ENCODE data around the gene VPS13D.
A peak's percentile ranks its signal among the peaks of the same experiment; 100 is the strongest.

The VPS13D gene

GRCh38 chr1:12185918-12186678 is 43.7 kb upstream of the VPS13D start:
- no peaks in the 10 kb centered on the region for H3K9me3 ChIP-seq (ENCODE audit: control insufficient read depth in 1 of 2, low read length in 2 of 2)
- H3K4me3 ChIP-seq (ENCODE audit: low read depth in 1 of 2, low read length in 2 of 2), result peak overlapping the region; percentile 27 to 34
- H3K4me1 ChIP-seq (ENCODE audit: control insufficient read depth in 1 of 2, insufficient read depth in 2 of 2, low read length in 2 of 2), result peaks cover 49% of the 10 kb centered on the region in 2 donors
- H3K27ac ChIP-seq (ENCODE audit: low read depth, low read length), result peak overlapping the region; percentile 59
- H3K9ac ChIP-seq (ENCODE audit: low read depth in 1 of 2, low read length in 2 of 2), result peak overlapping the region; percentile 10 to 39
- H3K36me3 ChIP-seq (ENCODE audit: control insufficient read depth in 1 of 2, insufficient read depth in 2 of 2, low read length in 2 of 2), result peaks cover 4 to 14% of the 10 kb centered on the region in 2 donors
- no peaks in the 10 kb centered on the region for H3K27me3 ChIP-seq (ENCODE audit: control insufficient read depth in 1 of 2, insufficient read depth in 2 of 2, low read length in 2 of 2)

- H3K9ac ChIP-seq (ENCODE audit: low read depth in 1 of 2, low read length in 2 of 2), result no peak overlapping the region
- H3K27me3 ChIP-seq (ENCODE audit: control insufficient read depth in 1 of 2, insufficient read depth in 2 of 2, low read length in 2 of 2), result no peaks in the 10 kb centered on the region
- H3K4me3 ChIP-seq (ENCODE audit: low read depth in 1 of 2, low read length in 2 of 2), result no peak overlapping the region
- peaks cover 5 to 18% of the 10 kb centered on the region in 2 donors for H3K36me3 ChIP-seq (ENCODE audit: control insufficient read depth in 1 of 2, insufficient read depth in 2 of 2, low read length in 2 of 2)
- H3K4me1 ChIP-seq (ENCODE audit: control insufficient read depth in 1 of 2, insufficient read depth in 2 of 2, low read length in 2 of 2), result peaks cover 49% of the 10 kb centered on the region in 2 donors
- no peak overlapping the region for H3K27ac ChIP-seq (ENCODE audit: low read depth, low read length)
- H3K9me3 ChIP-seq (ENCODE audit: control insufficient read depth in 1 of 2, low read length in 2 of 2), result no peaks in the 10 kb centered on the region
These were observed 43.2 kb upstream of the VPS13D start for GRCh38 chr1:12186679-12186985.

- Histone ChIP-seq H3K9ac (ENCODE audit: low read depth in 1 of 2, low read length in 2 of 2) (no peak overlapping the region), H3K4me1 (ENCODE audit: control insufficient read depth in 1 of 2, insufficient read depth in 2 of 2, low read length in 2 of 2) (peaks cover 49% of the 10 kb centered on the region in 2 donors), H3K27ac (ENCODE audit: low read depth, low read length) (no peak overlapping the region), H3K4me3 (ENCODE audit: low read depth in 1 of 2, low read length in 2 of 2) (no peak overlapping the region), H3K9me3 (ENCODE audit: control insufficient read depth in 1 of 2, low read length in 2 of 2) (no peaks in the 10 kb centered on the region), H3K36me3 (ENCODE audit: control insufficient read depth in 1 of 2, insufficient read depth in 2 of 2, low read length in 2 of 2) (peaks cover 16 to 31% of the 10 kb centered on the region in 2 donors), H3K27me3 (ENCODE audit: control insufficient read depth in 1 of 2, insufficient read depth in 2 of 2, low read length in 2 of 2) (no peaks in the 10 kb centered on the region)
These were observed 41.7 kb upstream of the VPS13D start for GRCh38 chr1:12188115-12188514.

GRCh38 chr1:12188657-12189327 is 41.0 kb upstream of the VPS13D start:
- H3K4me1 ChIP-seq (ENCODE audit: control insufficient read depth in 1 of 2, insufficient read depth in 2 of 2, low read length in 2 of 2), result peaks cover 47 to 49% of the 10 kb centered on the region in 2 donors
- H3K36me3 ChIP-seq (ENCODE audit: control insufficient read depth in 1 of 2, insufficient read depth in 2 of 2, low read length in 2 of 2), result peaks cover 17 to 38% of the 10 kb centered on the region in 2 donors
- no peak overlapping the region for H3K27ac ChIP-seq (ENCODE audit: low read depth, low read length)
- H3K9ac ChIP-seq (ENCODE audit: low read depth in 1 of 2, low read length in 2 of 2), result no peak overlapping the region
- no peaks in the 10 kb centered on the region for H3K9me3 ChIP-seq (ENCODE audit: control insufficient read depth in 1 of 2, low read length in 2 of 2)
- no peaks in the 10 kb centered on the region for H3K27me3 ChIP-seq (ENCODE audit: control insufficient read depth in 1 of 2, insufficient read depth in 2 of 2, low read length in 2 of 2)
- H3K4me3 ChIP-seq (ENCODE audit: low read depth in 1 of 2, low read length in 2 of 2), result no peak overlapping the region

GRCh38 chr1:12189328-12189682 is 40.5 kb upstream of the VPS13D start:
- H3K9ac ChIP-seq (ENCODE audit: low read depth in 1 of 2, low read length in 2 of 2), result no peak overlapping the region
- H3K27me3 ChIP-seq (ENCODE audit: control insufficient read depth in 1 of 2, insufficient read depth in 2 of 2, low read length in 2 of 2), result no peaks in the 10 kb centered on the region
- no peak overlapping the region for H3K4me3 ChIP-seq (ENCODE audit: low read depth in 1 of 2, low read length in 2 of 2)
- peaks cover 22 to 43% of the 10 kb centered on the region in 2 donors for H3K36me3 ChIP-seq (ENCODE audit: control insufficient read depth in 1 of 2, insufficient read depth in 2 of 2, low read length in 2 of 2)
- H3K9me3 ChIP-seq (ENCODE audit: control insufficient read depth in 1 of 2, low read length in 2 of 2), result no peaks in the 10 kb centered on the region
- H3K4me1 ChIP-seq (ENCODE audit: control insufficient read depth in 1 of 2, insufficient read depth in 2 of 2, low read length in 2 of 2), result peaks cover 43 to 49% of the 10 kb centered on the region in 2 donors
- no peak overlapping the region for H3K27ac ChIP-seq (ENCODE audit: low read depth, low read length)

GRCh38 chr1:12191242-12192032 is 38.4 kb upstream of the VPS13D start:
- Histone ChIP-seq H3K9ac (ENCODE audit: low read depth in 1 of 2, low read length in 2 of 2) (no peak overlapping the region), H3K4me3 (ENCODE audit: low read depth in 1 of 2, low read length in 2 of 2) (no peak overlapping the region), H3K36me3 (ENCODE audit: control insufficient read depth in 1 of 2, insufficient read depth in 2 of 2, low read length in 2 of 2) (peaks cover 22 to 54% of the 10 kb centered on the region in 2 donors), H3K27me3 (ENCODE audit: control insufficient read depth in 1 of 2, insufficient read depth in 2 of 2, low read length in 2 of 2) (no peaks in the 10 kb centered on the region), H3K27ac (ENCODE audit: low read depth, low read length) (no peak overlapping the region), H3K9me3 (ENCODE audit: control insufficient read depth in 1 of 2, low read length in 2 of 2) (no peaks in the 10 kb centered on the region), H3K4me1 (ENCODE audit: control insufficient read depth in 1 of 2, insufficient read depth in 2 of 2, low read length in 2 of 2) (peaks cover 26 to 27% of the 10 kb centered on the region in 2 donors)

GRCh38 chr1:12194666-12195216 is 35.1 kb upstream of the VPS13D start:
- Histone ChIP-seq H3K27me3 (ENCODE audit: control insufficient read depth in 1 of 2, insufficient read depth in 2 of 2, low read length in 2 of 2) (no peaks in the 10 kb centered on the region), H3K4me3 (ENCODE audit: low read depth in 1 of 2, low read length in 2 of 2) (no peak overlapping the region), H3K27ac (ENCODE audit: low read depth, low read length) (no peak overlapping the region), H3K9me3 (ENCODE audit: control insufficient read depth in 1 of 2, low read length in 2 of 2) (no peaks in the 10 kb centered on the region), H3K9ac (ENCODE audit: low read depth in 1 of 2, low read length in 2 of 2) (no peak overlapping the region), H3K4me1 (ENCODE audit: control insufficient read depth in 1 of 2, insufficient read depth in 2 of 2, low read length in 2 of 2) (no peaks in the 10 kb centered on the region), H3K36me3 (ENCODE audit: control insufficient read depth in 1 of 2, insufficient read depth in 2 of 2, low read length in 2 of 2) (peaks cover 25 to 60% of the 10 kb centered on the region in 2 donors)

GRCh38 chr1:12195416-12195815 is 34.4 kb upstream of the VPS13D start:
- no peak overlapping the region for H3K27ac ChIP-seq (ENCODE audit: low read depth, low read length)
- H3K4me1 ChIP-seq (ENCODE audit: control insufficient read depth in 1 of 2, insufficient read depth in 2 of 2, low read length in 2 of 2), result no peaks in the 10 kb centered on the region
- H3K9me3 ChIP-seq (ENCODE audit: control insufficient read depth in 1 of 2, low read length in 2 of 2), result no peaks in the 10 kb centered on the region
- peaks cover 25 to 61% of the 10 kb centered on the region in 2 donors for H3K36me3 ChIP-seq (ENCODE audit: control insufficient read depth in 1 of 2, insufficient read depth in 2 of 2, low read length in 2 of 2)
- no peaks in the 10 kb centered on the region for H3K27me3 ChIP-seq (ENCODE audit: control insufficient read depth in 1 of 2, insufficient read depth in 2 of 2, low read length in 2 of 2)
- H3K4me3 ChIP-seq (ENCODE audit: low read depth in 1 of 2, low read length in 2 of 2), result no peak overlapping the region
- no peak overlapping the region for H3K9ac ChIP-seq (ENCODE audit: low read depth in 1 of 2, low read length in 2 of 2)

- Histone ChIP-seq H3K27ac (ENCODE audit: low read depth, low read length) (no peak overlapping the region), H3K9ac (ENCODE audit: low read depth in 1 of 2, low read length in 2 of 2) (no peak overlapping the region), H3K9me3 (ENCODE audit: control insufficient read depth in 1 of 2, low read length in 2 of 2) (no peaks in the 10 kb centered on the region), H3K4me3 (ENCODE audit: low read depth in 1 of 2, low read length in 2 of 2) (no peak overlapping the region), H3K4me1 (ENCODE audit: control insufficient read depth in 1 of 2, insufficient read depth in 2 of 2, low read length in 2 of 2) (no peaks in the 10 kb centered on the region), H3K27me3 (ENCODE audit: control insufficient read depth in 1 of 2, insufficient read depth in 2 of 2, low read length in 2 of 2) (no peaks in the 10 kb centered on the region), H3K36me3 (ENCODE audit: control insufficient read depth in 1 of 2, insufficient read depth in 2 of 2, low read length in 2 of 2) (peaks cover 24 to 56% of the 10 kb centered on the region in 2 donors)
These were observed 33.0 kb upstream of the VPS13D start for GRCh38 chr1:12196641-12197482.
